GM12878 (cell line): ENCODE measurements around the gene CEP97. TPM values are rescaled to one million over a fixed set of nuclear protein-coding genes. Genes with fewer than 3 reads are reported as not detected.

Experiments used
- ATAC-seq: fragments of 200-7000 bp; cut with Tn5 transposase; 3 replicates; pipeline ENCODE4 v1.9.1; 2020; ENCODE audit warnings: mild to moderate bottlenecking, moderate library complexity
- BruUV-seq: library from RNA; stranded (reverse); fragments of 400-500 nt; replicated peaks from 2 replicates; lab custom pipeline; 2021; lab: Mats Ljungman, UMichigan
- CTCF ChIA-PET: fragments of 300-600 bp; sonication (Branson Sonifier 250); formaldehyde crosslinking; extraction: SDS; loops from one replicate; lab custom pipeline; 2021; ENCODE audit warnings: inconsistent platforms; lab: Yijun Ruan, JAX
- POLR2A ChIA-PET: fragments of 350-600 bp; formaldehyde crosslinking; extraction: SDS; loops from one replicate; lab custom pipeline; 2021; ENCODE audit warnings: inconsistent platforms; lab: Charles Lee
- RAD21 ChIA-PET: fragments of 300-600 bp; sonication (Branson Sonifier 250); formaldehyde crosslinking; loops from one replicate; lab custom pipeline; 2023; ENCODE audit warnings: antibody characterized with exemption; ENCODE audit not compliant: unreplicated experiment; lab: Charles Lee
- SMC1A ChIA-PET: fragments of 300-600 bp; sonication (Branson Sonifier 250); formaldehyde crosslinking; loops from one replicate; lab custom pipeline; 2023; ENCODE audit not compliant: unreplicated experiment, uncharacterized antibody; lab: Charles Lee
- DNase-seq: peaks from one replicate; pipeline ENCODE4 v3.0.0-alpha.2; 2011; ENCODE audit warnings: low read depth, low spot score
- FAIRE-seq: peaks from 3 replicates; lab custom pipeline; 2011; peaks lifted over from hg19 to GRCh38; lab: Jason Lieb, UNC
- H2AFZ ChIP-seq: 2 replicates; pipeline ENCODE4 v1.6.0; 2011; ENCODE audit warnings: low read depth, low read length, control low read depth; ENCODE audit not compliant: control insufficient read depth
- H3K27ac ChIP-seq: 2 replicates; pipeline ENCODE4 v1.5.1; 2011; ENCODE audit warnings: control low read depth; ENCODE audit not compliant: control insufficient read depth, insufficient read depth
- H3K27me3 ChIP-seq, 2 experiments: replicated peaks in 1 of 2; 2 replicates each; pipeline versions ENCODE4 v1.6.0 to v1.6.1; 2011; ENCODE audit warnings: low read length in 1 of 2; ENCODE audit not compliant: control insufficient read depth in 2 of 2, insufficient read depth in 2 of 2
- H3K36me3 ChIP-seq, 2 experiments: 2 replicates each; pipeline ENCODE4 v1.5.1; 2011; ENCODE audit warnings: low read length in 1 of 2; ENCODE audit not compliant: control insufficient read depth in 2 of 2, insufficient read depth in 2 of 2
- H3K4me1 ChIP-seq: 2 replicates; pipeline ENCODE4 v1.6.1; 2011; ENCODE audit warnings: mild to moderate bottlenecking, low read length, moderate library complexity, mixed read lengths; ENCODE audit not compliant: control insufficient read depth, insufficient read depth
- H3K4me2 ChIP-seq: 2 replicates; pipeline ENCODE4 v1.6.0; 2011; ENCODE audit warnings: control low read depth; ENCODE audit not compliant: control insufficient read depth, insufficient read depth
- H3K4me3 ChIP-seq: fragments of 200-600 bp; sonication (generic); 2 replicates; pipeline ENCODE4 v1.5.1; 2016
- H3K79me2 ChIP-seq: 2 replicates; pipeline ENCODE4 v1.6.0; 2011; ENCODE audit warnings: low read length; ENCODE audit not compliant: control insufficient read depth, insufficient read depth
- H3K9ac ChIP-seq: 2 replicates; pipeline ENCODE4 v1.8.0; 2011; ENCODE audit warnings: low read length, control low read depth, mixed read lengths; ENCODE audit not compliant: control insufficient read depth, insufficient read depth
- H3K9me3 ChIP-seq: replicated peaks from 3 replicates; pipeline ENCODE4 v1.5.1; 2011; ENCODE audit warnings: mild to moderate bottlenecking, low read length; ENCODE audit not compliant: control insufficient read depth, insufficient read depth
- H4K20me1 ChIP-seq: 2 replicates; pipeline ENCODE4 v1.6.0; 2011; ENCODE audit not compliant: control insufficient read depth, insufficient read depth
- ATF7 ChIP-seq: fragments of 450-650 bp; IDR thresholded peaks from 2 replicates; pipeline ENCODE4 v1.6.1; 2016; ENCODE audit warnings: low read depth, mild to moderate bottlenecking
- BACH1 ChIP-seq: fragments of 450-650 bp; IDR thresholded peaks from 2 replicates; pipeline ENCODE4 v1.6.1; 2017; ENCODE audit warnings: mild to moderate bottlenecking, borderline replicate concordance
- BCL11A ChIP-seq: IDR thresholded peaks from 2 replicates; pipeline ENCODE4 v1.6.1; 2011; ENCODE audit warnings: low read depth, low read length
- BMI1 ChIP-seq: fragments of 450-650 bp; IDR thresholded peaks from 2 replicates; pipeline ENCODE4 v1.6.1; 2016; ENCODE audit warnings: mild to moderate bottlenecking, moderate library complexity, borderline replicate concordance
- CREB1 ChIP-seq: IDR thresholded peaks from 2 replicates; pipeline ENCODE4 v1.6.1; 2012; ENCODE audit warnings: low read depth, mild to moderate bottlenecking, inconsistent platforms
- DPF2 ChIP-seq: fragments of 450-650 bp; IDR thresholded peaks from 2 replicates; pipeline ENCODE4 v1.6.1; 2017; ENCODE audit warnings: mild to moderate bottlenecking
- ESRRA ChIP-seq: IDR thresholded peaks from 2 replicates; pipeline ENCODE4 v1.6.1; 2012; ENCODE audit warnings: mild to moderate bottlenecking, low read length, improper control_type of control experiment
- IKZF2 ChIP-seq, 2 experiments: fragments of 450-650 bp; IDR thresholded peaks; 2 replicates each; pipeline ENCODE4 v1.6.1; 2017; ENCODE audit warnings: mild to moderate bottlenecking in 2 of 2, moderate library complexity in 2 of 2
- LARP7 ChIP-seq: fragments of 450-650 bp; IDR thresholded peaks from 2 replicates; pipeline ENCODE4 v1.6.1; 2017; ENCODE audit warnings: mild to moderate bottlenecking
- MEF2A ChIP-seq: IDR thresholded peaks from 2 replicates; pipeline ENCODE4 v1.6.1; 2011; ENCODE audit warnings: low read depth, mild to moderate bottlenecking, low read length, moderate library complexity; ENCODE audit not compliant: insufficient read depth
- MXI1 ChIP-seq: fragments of 150-350 bp; IDR thresholded peaks from 2 replicates; pipeline ENCODE4 v1.6.1; 2011; ENCODE audit warnings: low read depth, mild to moderate bottlenecking, inconsistent platforms, low read length, improper control_type of control experiment
- MYC ChIP-seq: IDR thresholded peaks from 2 replicates; pipeline ENCODE4 v1.6.1; 2011; ENCODE audit warnings: mild to moderate bottlenecking, low read length, moderate library complexity, inconsistent platforms; ENCODE audit not compliant: insufficient read depth, insufficient replicate concordance, insufficient read length, severe bottlenecking
- NRF1 ChIP-seq: conservative IDR thresholded peaks from 2 replicates; pipeline ENCODE4 v1.6.1; 2011; ENCODE audit warnings: mild to moderate bottlenecking, low read depth, low read length, improper control_type of control experiment
- POLR2A ChIP-seq: IDR thresholded peaks from 2 replicates; pipeline ENCODE4 v1.6.1; 2011; ENCODE audit warnings: low read depth, mild to moderate bottlenecking, low read length
- POLR2AphosphoS5 ChIP-seq: IDR thresholded peaks from 2 replicates; pipeline ENCODE4 v1.6.1; 2011; ENCODE audit warnings: mild to moderate bottlenecking, low read length, inconsistent platforms
- SMC3 ChIP-seq: IDR thresholded peaks from 2 replicates; pipeline ENCODE4 v1.6.1; 2011; ENCODE audit warnings: low read length, improper control_type of control experiment, borderline replicate concordance
- SRF ChIP-seq, 2 experiments: IDR thresholded peaks; 2 replicates each; pipeline ENCODE4 v1.6.1; 2011; ENCODE audit warnings: low read depth in 2 of 2, low read length in 2 of 2, mild to moderate bottlenecking in 1 of 2, moderate library complexity in 1 of 2
- ZNF384 ChIP-seq: IDR thresholded peaks from 2 replicates; pipeline ENCODE4 v1.6.1; 2012; ENCODE audit warnings: low read depth, mild to moderate bottlenecking, low read length, improper control_type of control experiment, borderline replicate concordance
- WGBS: methylation state at CpG from one replicate; pipeline ENCODE4 v1.1.6; 2016; ENCODE audit warnings: low lambda C conversion rate; ENCODE audit not compliant: insufficient replicate concordance, insufficient coverage; ENCODE audit errors: missing lambda C conversion rate; 5-methylcytosine and 5-hydroxymethylcytosine counted together
- in situ Hi-C: fragments of 300-500 bp; cut with MboI; formaldehyde crosslinking; loops from 9 replicates; pipeline ENCODE4 v1.14.3; 2018; ENCODE audit warnings: mixed read lengths
- intact Hi-C: fragments of 100-400 bp; cut with micrococcal nuclease; formaldehyde crosslinking; loops from one replicate; pipeline ENCODE4 v1.14.2; 2022; ENCODE audit not compliant: unreplicated experiment
- polyA plus RNA-seq, 11 experiments: library from polyadenylated mRNA; depleted of rRNA in 4 of 11; unstranded in 6 of 11; stranded (reverse) in 5 of 11; fragments of >200 nt; fragmentation: Nextera tagmentation in 4 of 11; fragmentation: Illumina TruSeq in 1 of 11; extraction: Ambion mirVana in 4 of 11; extraction: Trizol in 1 of 11; gene quantifications; 1 replicate in 1 of 11; 2 replicates in 10 of 11; pipeline versions ENCODE4 v1.2.1 to v1.2.3, GENCODE V29; 2011 to 2016; ENCODE audit warnings: inconsistent platforms in 2 of 11, missing spikeins in 2 of 11, low read depth in 1 of 11
- total RNA-seq, 4 experiments: library from RNA; depleted of rRNA in 3 of 4; stranded (reverse); fragments of >200 nt in 3 of 4; fragmentation: Illumina TruSeq in 1 of 4; extraction: Trizol in 1 of 4; gene quantifications; 2 replicates each; pipeline versions ENCODE4 v1.2.1 to v1.2.3, GENCODE V29; 2013 to 2021
- TF ChIP-seq, protein P1 (sequence below): IDR thresholded peaks from 2 replicates; pipeline ENCODE4 v1.6.1; 2011; ENCODE audit warnings: low read depth, low read length, improper control_type of control experiment, borderline replicate concordance
- TF ChIP-seq, protein P2 (sequence below): fragments of 450-650 bp; IDR thresholded peaks from 2 replicates; pipeline ENCODE4 v1.6.1; 2016; ENCODE audit warnings: mild to moderate bottlenecking, moderate library complexity, borderline replicate concordance

CEP97 gene
- total and polyA plus RNA-seq, 10 of the 15 experiments (the other 5 are each of a cell fraction or from before 2014, with no cell fraction given), result 1.9 to 13.7 (median 5.8) TPM

DNA sequence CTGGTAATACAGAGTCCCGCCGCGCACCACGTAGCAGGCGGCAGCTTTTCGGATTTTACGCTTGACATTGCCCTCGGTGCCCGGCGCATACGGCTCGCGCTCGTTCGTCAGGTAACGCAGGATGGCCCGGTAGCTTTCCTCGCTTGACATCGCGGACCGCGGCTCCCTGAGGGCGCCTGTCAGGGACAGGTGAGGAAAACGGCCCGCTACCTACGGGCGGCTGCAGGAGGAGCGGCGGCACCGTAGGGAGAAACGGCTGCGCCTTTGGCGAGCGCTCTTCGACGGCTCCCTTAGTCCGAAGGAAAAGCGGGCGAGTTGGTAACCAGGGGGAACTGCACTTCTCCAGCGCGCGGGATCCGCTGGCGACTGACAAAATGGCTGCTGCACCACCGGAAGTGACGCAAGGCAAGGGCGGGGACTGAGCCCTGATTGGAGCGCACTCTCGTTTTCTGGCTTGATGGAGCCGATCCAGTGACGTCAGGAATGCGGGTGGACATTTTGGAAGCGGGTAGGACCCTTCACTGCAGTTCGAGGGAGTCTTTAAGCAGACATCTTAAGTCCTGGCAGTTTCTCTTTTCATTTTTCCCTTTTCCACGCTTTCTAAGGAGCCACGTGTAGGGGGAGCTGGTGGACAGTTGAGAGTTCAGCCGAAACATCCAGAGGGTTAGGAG lies 47.5 kb upstream of the CEP97 start, which contains the start of gene ZBTB11:
Gene ZBTB11 (minus strand): TSS at position 368 of the 671 bp plus-strand sequence. CDS start 218 bp downstream, at position 150.
- Histone ChIP-seq H3K4me2 (peak within 1 kb of the TSS; percentile 60), H3K4me1 (no peaks in the 10 kb centered on the region), H3K9me3 (no peaks in the 10 kb centered on the region), H3K79me2 (peaks cover 49% of the 10 kb centered on the region), H3K4me3 (peak within 1 kb of the TSS; percentile 78), H3K27ac (peak within 1 kb of the TSS; percentile 86), H3K27me3 (no peaks in the 10 kb centered on the region), H2AFZ (peak within 1 kb of the TSS; percentile 84), H3K9ac (peak within 1 kb of the TSS; percentile 90), H4K20me1 (no peaks in the 10 kb centered on the region), H3K36me3 (peaks cover 8 to 19% of the 10 kb centered on the region in 2 experiments)
- peak; percentile 99 for DNase-seq
- BruUV-seq, result no TSS peak
- ChIA-PET POLR2A (interaction anchor here (0.9 to 4.9 kb wide), 11 partner anchors 9 to 175 kb away, joined by 3 to 46 read pairs (median 3); partner anchors contain the start of genes CEP97, PCNP and RPL24), CTCF (interaction anchor here (0.6 to 2.4 kb wide), 9 partner anchors 8 to 551 kb away, joined by 3 to 13 read pairs (median 4); partner anchors contain the start of genes CEP97 and PCNP), SMC1A (interaction anchor here (1.1 to 2.5 kb wide), 6 partner anchors 10 to 103 kb away, joined by 3 to 11 read pairs (median 4); partner anchors contain the start of genes PCNP and RPL24), RAD21 (interaction anchor here (0.5 to 2.2 kb wide), 6 partner anchors 10 to 180 kb away, joined by 3 to 10 read pairs (median 6); partner anchors contain the start of genes CEP97, PCNP and RPL24)
- in situ Hi-C loops, result no loop called here
- intact Hi-C loops, result loop anchor here (1.0 to 5.0 kb wide), 5 partner anchors 9 to 265 kb away; partner anchors contain the start of genes CEP97, PCNP, RPL24 and SENP7
- peak; percentile 87 for ATAC-seq
- FAIRE-seq, result peak; percentile 98
- 2% methylated on average over 57 of the region's 57 CpGs for WGBS
- TF ChIP-seq POLR2A (peak; percentile 78), POLR2AphosphoS5 (peak; percentile 55; the same call in 1 of the 2 replicates), BACH1 (peak; percentile 29; the same call in 1 of the 2 replicates), ESRRA (0 out of 2 replicates have a peak, but pooled peaks have one; percentile 24), ZNF384 (no peak), MXI1 (peak; percentile 97), CREB1 (peak; percentile 97), NRF1 (no peak), BMI1 (no peak), SMC3 (no peak), MEF2A (0 out of 2 replicates have a peak, but pooled peaks have one; percentile 8), BCL11A (no peak), SRF (IDR thresholded peaks at IDR 0.05; ENCODE audit: low read depth in 2 of 2, low read length in 2 of 2) (peak in 1 of 2 experiments; percentile 74; a peak in 1 of 4 replicates), MYC (peak; percentile 24), LARP7 (no peak; the same call in none of the 2 replicates), DPF2 (0 out of 2 replicates have a peak, but pooled peaks have one; percentile 5), IKZF2 (IDR thresholded peaks at IDR 0.05) (peak; percentile 84 to 87), ATF7 (peak; percentile 98)
- TF ChIP-seq, protein P1, sequence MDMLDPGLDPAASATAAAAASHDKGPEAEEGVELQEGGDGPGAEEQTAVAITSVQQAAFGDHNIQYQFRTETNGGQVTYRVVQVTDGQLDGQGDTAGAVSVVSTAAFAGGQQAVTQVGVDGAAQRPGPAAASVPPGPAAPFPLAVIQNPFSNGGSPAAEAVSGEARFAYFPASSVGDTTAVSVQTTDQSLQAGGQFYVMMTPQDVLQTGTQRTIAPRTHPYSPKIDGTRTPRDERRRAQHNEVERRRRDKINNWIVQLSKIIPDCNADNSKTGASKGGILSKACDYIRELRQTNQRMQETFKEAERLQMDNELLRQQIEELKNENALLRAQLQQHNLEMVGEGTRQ, result no peak
- TF ChIP-seq, protein P2, sequence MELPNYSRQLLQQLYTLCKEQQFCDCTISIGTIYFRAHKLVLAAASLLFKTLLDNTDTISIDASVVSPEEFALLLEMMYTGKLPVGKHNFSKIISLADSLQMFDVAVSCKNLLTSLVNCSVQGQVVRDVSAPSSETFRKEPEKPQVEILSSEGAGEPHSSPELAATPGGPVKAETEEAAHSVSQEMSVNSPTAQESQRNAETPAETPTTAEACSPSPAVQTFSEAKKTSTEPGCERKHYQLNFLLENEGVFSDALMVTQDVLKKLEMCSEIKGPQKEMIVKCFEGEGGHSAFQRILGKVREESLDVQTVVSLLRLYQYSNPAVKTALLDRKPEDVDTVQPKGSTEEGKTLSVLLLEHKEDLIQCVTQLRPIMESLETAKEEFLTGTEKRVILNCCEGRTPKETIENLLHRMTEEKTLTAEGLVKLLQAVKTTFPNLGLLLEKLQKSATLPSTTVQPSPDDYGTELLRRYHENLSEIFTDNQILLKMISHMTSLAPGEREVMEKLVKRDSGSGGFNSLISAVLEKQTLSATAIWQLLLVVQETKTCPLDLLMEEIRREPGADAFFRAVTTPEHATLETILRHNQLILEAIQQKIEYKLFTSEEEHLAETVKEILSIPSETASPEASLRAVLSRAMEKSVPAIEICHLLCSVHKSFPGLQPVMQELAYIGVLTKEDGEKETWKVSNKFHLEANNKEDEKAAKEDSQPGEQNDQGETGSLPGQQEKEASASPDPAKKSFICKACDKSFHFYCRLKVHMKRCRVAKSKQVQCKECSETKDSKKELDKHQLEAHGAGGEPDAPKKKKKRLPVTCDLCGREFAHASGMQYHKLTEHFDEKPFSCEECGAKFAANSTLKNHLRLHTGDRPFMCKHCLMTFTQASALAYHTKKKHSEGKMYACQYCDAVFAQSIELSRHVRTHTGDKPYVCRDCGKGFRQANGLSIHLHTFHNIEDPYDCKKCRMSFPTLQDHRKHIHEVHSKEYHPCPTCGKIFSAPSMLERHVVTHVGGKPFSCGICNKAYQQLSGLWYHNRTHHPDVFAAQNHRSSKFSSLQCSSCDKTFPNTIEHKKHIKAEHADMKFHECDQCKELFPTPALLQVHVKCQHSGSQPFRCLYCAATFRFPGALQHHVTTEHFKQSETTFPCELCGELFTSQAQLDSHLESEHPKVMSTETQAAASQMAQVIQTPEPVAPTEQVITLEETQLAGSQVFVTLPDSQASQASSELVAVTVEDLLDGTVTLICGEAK, result peak; percentile 97
